ENCODE measurements around the gene COLEC11.

The COLEC11 gene

GRCh38 chr2:3639653-3640052, 44.7 kb downstream of the COLEC11 start:
- DNase-seq, result no peak

GRCh38 chr2:3641181-3641580, 46.3 kb downstream of the COLEC11 start:
- DNase-seq, result no peak

- DNase-seq, result no peak
Observed at GRCh38 chr2:3641841-3642421, 47.0 kb downstream of the COLEC11 start.

- no peak for DNase-seq
Observed at GRCh38 chr2:3642521-3643215, 47.8 kb downstream of the COLEC11 start.

GRCh38 chr2:3643371-3644245, 48.7 kb downstream of the COLEC11 start:
- no peak for DNase-seq

GRCh38 chr2:3644246-3644525, 49.3 kb downstream of the COLEC11 start:
- no peak for DNase-seq

GRCh38 chr2:3644891-3645605, 50.1 kb downstream of the COLEC11 start:
- DNase-seq, result no peak

- no peak for DNase-seq
Observed at GRCh38 chr2:3645745-3646389, 51.0 kb downstream of the COLEC11 start.

GRCh38 chr2:3646446-3646845, 51.5 kb downstream of the COLEC11 start:
- no peak for DNase-seq

GRCh38 chr2:3647246-3647645, 52.3 kb downstream of the COLEC11 start:
- DNase-seq, result no peak

GRCh38 chr2:3647831-3648651, 53.1 kb downstream of the COLEC11 start:
- DNase-seq, result no peak

GRCh38 chr2:3648652-3649177, 53.8 kb downstream of the COLEC11 start:
- DNase-seq, result no peak

GRCh38 chr2:3649581-3649980, 54.7 kb downstream of the COLEC11 start:
- no peak for DNase-seq

- no peak for DNase-seq
Observed at GRCh38 chr2:3650140-3650920, 55.4 kb downstream of the COLEC11 start.

- DNase-seq, result peak; percentile 97
Observed at GRCh38 chr2:3651691-3652648, 57.1 kb downstream of the COLEC11 start.

- no peak for DNase-seq
Observed at GRCh38 chr2:3652896-3653625, 58.1 kb downstream of the COLEC11 start.

- no peak for DNase-seq
Observed at GRCh38 chr2:3654011-3654410, 59.1 kb downstream of the COLEC11 start.

GRCh38 chr2:3654531-3655225, 59.8 kb downstream of the COLEC11 start:
- no peak for DNase-seq
